Motor neuron (in vitro differentiated cells): ENCODE measurements around the gene DRD4. TPM values are rescaled to one million over a fixed set of nuclear protein-coding genes. Genes with fewer than 3 reads are reported as not detected.

Experiments used
- ATAC-seq, 8 experiments: fragments of 200-7000 bp; cut with Tn5 transposase; replicated peaks in 6 of 8; 2 replicates each; pipeline ENCODE4 v1.8.0; 2021; ENCODE audit warnings: mild to moderate bottlenecking in 8 of 8, moderate library complexity in 8 of 8
- H3K27ac ChIP-seq, 2 donors: fragments of 250-450 bp; sonication (Bioruptor Pico); 2 replicates each; pipeline ENCODE4 v1.9.0; 2021; ENCODE audit warnings: antibody characterized with exemption in 2 of 2, mild to moderate bottlenecking in 2 of 2, moderate library complexity in 1 of 2
- H3K4me1 ChIP-seq, 2 donors: fragments of 250-450 bp; sonication (Bioruptor Pico); replicated peaks in 1 of 2; 2 replicates each; pipeline ENCODE4 v1.6.1; 2021; ENCODE audit warnings: antibody characterized with exemption in 2 of 2, mild to moderate bottlenecking in 2 of 2, moderate library complexity in 1 of 2
- H3K4me3 ChIP-seq, 5 donors: fragments of 250-450 bp; sonication (Bioruptor Pico); 2 replicates each; pipeline ENCODE4 v1.9.0; 2021; ENCODE audit warnings: antibody characterized with exemption in 5 of 5, mild to moderate bottlenecking in 5 of 5, moderate library complexity in 4 of 5
- WGBS, 10 experiments: fragments of 450-650 bp; shearing (Covaris generic); methylation state at CpG; one replicate each; pipeline ENCODE4 v1.0.0; 2022; 5-methylcytosine and 5-hydroxymethylcytosine counted together
- in situ Hi-C, 9 experiments: fragments of 400-800 bp; cut with MboI; loops; one replicate each; pipeline ENCODE4 v1.15.0; 2021; ENCODE audit warnings: low sequenced_read_pairs in 9 of 9, low pct_unique_long_range_greater_than_20kb in 2 of 9; ENCODE audit not compliant: unreplicated experiment in 9 of 9
- total RNA-seq, 8 experiments: library from RNA; unstranded; fragments of 300-600 nt; gene quantifications; 2 replicates each; pipeline versions ENCODE4 v1.2.3 to v1.2.4, GENCODE V29; 2022

DRD4 gene
- total RNA-seq, 8 experiments from 2014 or later, result 0.22 to 1.8 (median 0.93) TPM; not detected in 3

DNA sequence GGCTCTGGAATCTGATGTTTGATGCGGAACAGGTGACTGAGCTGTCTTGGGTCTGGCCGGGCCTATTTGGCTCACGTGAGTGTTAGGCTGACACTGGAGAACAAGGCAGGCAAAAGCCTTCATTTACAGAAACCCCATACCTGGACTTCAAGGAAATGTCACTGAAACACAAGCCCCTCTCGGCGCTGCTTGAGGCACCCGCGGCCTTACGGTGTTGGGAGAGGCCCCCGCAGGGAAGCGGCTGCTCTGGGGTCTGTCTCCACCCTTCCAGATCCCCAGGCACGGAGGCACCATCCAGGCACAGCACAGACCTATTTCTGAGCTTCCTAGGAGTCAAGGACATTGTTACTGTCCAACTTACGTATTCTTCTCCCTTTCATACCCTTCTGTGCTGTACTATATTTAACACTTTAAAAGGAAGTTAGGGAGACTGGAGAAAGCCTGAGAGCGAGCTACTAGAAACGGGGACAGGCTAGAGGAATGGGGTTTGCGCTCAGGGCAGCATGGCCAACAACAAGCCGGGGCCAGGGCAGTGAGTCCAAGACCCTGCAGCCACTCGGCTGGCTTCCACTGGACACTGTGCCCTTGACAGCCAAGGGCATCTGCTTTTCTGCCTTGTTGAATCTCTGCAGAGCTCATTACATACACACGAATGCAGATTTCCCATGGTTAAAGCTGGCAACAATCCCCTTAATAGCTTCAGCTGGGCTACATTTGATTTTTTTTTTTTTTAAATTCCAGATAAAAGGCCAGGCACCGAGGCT, 23.8 kb downstream of the DRD4 start:
- in situ Hi-C loops, result no loop called here
- Histone ChIP-seq H3K4me1 (no peaks in the 10 kb centered on the region), H3K27ac (no peak overlapping the region), H3K4me3 (no peak overlapping the region)
- ATAC-seq, result no peak
- WGBS, 10 experiments, result 89 to 100% (median 93%) methylated on average over 1 to 9 of the region's 19 CpGs; no CpG with 5 or more reads in 2 of the 10 experiments

DNA sequence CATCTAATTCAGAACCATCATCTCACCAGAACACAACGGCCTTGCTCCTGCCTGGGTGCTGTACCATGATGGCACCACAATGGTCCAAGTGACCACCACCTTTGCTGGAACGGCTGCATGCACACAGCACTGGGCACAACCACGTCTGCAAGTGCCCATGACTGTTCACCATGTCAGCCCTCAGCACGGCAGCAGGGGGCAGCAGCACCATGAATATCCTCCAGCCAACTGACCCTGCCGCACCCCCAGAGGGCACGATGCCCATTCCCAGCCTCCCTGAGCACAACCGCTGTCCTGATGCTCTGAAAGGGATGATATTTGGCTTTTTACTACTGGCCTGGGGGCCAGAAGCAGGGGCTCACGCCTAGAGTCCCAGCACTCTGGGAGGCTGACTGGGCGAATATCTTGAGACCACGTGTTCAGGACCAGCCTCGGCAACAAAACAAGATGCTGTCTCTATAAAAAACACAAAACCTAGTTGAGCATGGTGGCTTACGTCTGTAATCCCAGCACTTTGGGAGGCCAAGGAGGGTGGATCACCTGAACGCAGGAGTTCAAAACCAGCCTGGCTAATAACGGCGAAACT, 25.7 kb downstream of the DRD4 start:
- WGBS, 10 experiments, result 40 to 100% (median 87%) methylated on average over 1 to 8 of the region's 15 CpGs; no CpG with 5 or more reads in 6 of the 10 experiments
- H3K27ac ChIP-seq, result no peak overlapping the region
- in situ Hi-C loops, result no loop called here

DNA sequence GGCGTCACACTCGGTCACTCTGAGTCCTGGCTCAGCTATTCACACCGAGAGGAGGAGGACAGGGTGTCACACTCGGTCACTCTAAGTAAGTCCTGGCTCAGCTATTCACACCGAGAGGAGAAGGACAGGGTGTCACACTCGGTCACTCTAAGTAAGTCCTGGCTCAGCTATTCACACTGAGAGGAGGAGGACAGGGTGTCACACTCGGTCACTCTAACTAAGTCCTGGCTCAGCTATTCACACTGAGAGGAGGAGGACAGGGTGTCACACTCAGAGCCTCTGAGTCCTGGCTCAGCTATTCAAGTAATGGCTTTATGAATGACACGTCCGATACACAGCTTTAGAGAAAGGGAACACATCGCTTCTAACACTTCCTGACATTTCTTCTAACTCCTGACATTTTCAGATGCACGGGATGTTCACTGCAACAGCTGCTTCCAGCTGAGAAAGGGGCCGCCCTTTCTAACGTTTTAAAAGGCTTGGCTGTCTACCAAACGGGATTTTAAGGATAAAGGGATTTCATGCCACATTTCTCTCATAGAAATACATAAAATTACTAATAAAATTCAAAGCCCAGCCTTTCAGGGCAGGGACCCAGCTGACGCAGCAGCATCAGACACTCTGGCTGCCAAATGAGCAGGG, 28.1 kb downstream of the DRD4 start:
- peak in 1 of 8 experiments; percentile 43 for ATAC-seq
- Histone ChIP-seq H3K4me3 (no peak overlapping the region), H3K27ac (no peak overlapping the region), H3K4me1 (no peaks in the 10 kb centered on the region)
- WGBS, 10 experiments, result 76 to 100% (median 88%) methylated on average over 1 to 5 of the region's 15 CpGs; no CpG with 5 or more reads in 1 of the 10 experiments
- in situ Hi-C loops, result no loop called here

More for the DNA sequence above, 25.7 kb downstream of the DRD4 start:
- Histone ChIP-seq H3K4me3 (no peak overlapping the region), H3K4me1 (no peaks in the 10 kb centered on the region)
- ATAC-seq, result peak; percentile 35 to 91 (median 53)

DNA sequence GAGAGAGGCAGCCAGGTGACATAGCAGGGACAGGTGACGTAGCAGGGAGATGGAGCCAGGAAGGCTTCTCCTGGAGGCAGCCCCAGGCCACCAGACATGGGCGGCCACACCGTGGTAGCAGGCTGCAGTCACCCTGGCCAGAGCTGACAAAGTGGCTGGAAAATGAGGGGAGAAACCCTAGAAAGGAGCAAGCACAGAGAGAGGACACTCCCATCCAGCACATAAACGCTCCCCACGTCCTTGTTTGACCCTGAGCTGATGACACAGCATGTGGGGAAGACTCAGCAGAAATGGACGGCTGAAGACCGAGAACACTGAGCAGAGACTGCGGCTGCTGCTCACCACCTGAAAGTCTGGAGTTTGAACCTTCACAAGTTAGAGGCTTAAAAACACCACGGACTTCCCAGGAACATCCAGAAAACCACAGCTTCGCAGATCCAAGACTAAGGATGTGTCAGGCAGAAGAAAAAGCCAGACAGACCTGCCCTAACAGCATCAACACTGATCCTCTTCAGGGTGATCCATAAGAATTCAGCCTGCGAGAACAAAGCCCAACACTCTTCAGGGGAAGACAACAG, 28.7 kb downstream of the DRD4 start:
- in situ Hi-C loops, result no loop called here
- H3K4me3 ChIP-seq, result no peak overlapping the region
- ATAC-seq, result peak in 2 of 8 experiments; percentile 72 to 78
- no peak overlapping the region for H3K27ac ChIP-seq
- WGBS, 10 experiments, result 23 to 100% (median 64%) methylated on average over 1 to 7 of the region's 11 CpGs; no CpG with 5 or more reads in 4 of the 10 experiments
- no peaks in the 10 kb centered on the region for H3K4me1 ChIP-seq

DNA sequence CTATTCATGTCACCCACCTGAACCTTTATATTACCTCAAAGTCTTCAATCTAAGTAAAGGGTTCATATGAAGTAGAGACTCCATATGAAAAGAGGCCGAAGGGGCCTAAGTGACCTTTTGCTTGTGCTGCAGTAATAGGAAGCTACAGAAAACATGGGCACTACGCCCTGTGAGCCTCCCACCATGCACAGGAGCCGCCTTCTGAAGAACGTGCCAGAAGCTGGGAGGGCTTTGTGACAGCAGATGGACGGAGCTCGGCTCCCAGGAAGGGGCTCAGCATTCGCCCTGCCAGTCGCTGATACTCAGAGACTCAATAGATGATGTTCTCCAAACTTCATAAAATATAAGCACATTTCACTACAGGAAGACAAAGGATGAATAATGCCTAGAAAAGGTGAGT, 36.8 kb downstream of the DRD4 start:
- 60 to 100% (median 88%) methylated on average over 1 to 6 of the region's 8 CpGs; no CpG with 5 or more reads in 2 of the 10 experiments for WGBS, 10 experiments
- Histone ChIP-seq H3K4me1 (no peaks in the 10 kb centered on the region), H3K4me3 (no peak overlapping the region), H3K27ac (no peak overlapping the region)
- no peak for ATAC-seq
- in situ Hi-C loops, result no loop called here

DNA sequence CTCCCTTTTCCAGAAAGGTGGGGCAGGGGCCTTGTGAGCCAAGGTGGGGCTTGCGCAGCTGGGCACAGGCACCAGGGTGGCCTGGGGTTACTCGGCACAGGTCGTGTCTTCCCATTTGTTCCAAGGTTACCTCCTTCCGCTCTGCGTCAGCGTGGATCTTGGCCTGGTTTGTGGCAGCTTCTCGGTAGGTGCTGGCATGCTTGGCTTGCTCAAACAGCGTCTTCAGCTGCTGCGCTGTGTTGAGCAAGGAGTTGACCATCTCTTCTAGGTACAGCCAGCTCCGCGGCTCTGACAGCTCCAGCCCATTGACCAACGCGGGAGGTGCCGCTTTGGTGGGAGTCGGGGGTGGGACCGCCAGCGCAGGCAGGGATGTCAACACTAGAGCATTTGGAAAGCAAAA, 37.3 kb downstream of the DRD4 start:
- no peak overlapping the region for H3K4me3 ChIP-seq
- in situ Hi-C loops, result no loop called here
- H3K27ac ChIP-seq, result no peak overlapping the region
- WGBS, 10 experiments, result 92 to 100% (median 100%) methylated on average over 1 to 16 of the region's 17 CpGs; no CpG with 5 or more reads in 2 of the 10 experiments
- ATAC-seq, result no peak
- H3K4me1 ChIP-seq, result no peaks in the 10 kb centered on the region

DNA sequence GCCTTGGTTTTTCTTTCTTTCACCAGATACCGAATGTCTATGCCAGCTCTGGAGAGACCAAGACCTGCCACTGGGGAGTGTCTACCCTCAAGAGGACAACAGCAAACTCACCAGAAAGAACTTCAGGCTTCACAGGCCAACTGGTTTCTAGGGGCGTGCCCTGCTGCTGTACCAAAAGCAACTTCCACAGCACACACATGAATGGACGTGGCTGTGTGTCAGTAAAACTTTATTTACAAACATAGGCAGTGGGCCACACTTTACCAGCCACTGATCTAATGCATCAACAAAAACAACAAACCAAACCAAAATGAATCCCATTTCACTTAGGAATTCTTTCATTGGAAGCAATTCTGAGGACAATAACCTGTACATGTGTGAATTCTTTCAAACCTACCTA, 41.2 kb downstream of the DRD4 start:
- Histone ChIP-seq H3K4me1 (no peaks in the 10 kb centered on the region), H3K4me3 (no peak overlapping the region), H3K27ac (no peak overlapping the region)
- 80 to 100% (median 100%) methylated on average over 1 to 3 of the region's 3 CpGs; no CpG with 5 or more reads in 4 of the 10 experiments for WGBS, 10 experiments
- in situ Hi-C loops, result no loop called here
- no peak for ATAC-seq

DNA sequence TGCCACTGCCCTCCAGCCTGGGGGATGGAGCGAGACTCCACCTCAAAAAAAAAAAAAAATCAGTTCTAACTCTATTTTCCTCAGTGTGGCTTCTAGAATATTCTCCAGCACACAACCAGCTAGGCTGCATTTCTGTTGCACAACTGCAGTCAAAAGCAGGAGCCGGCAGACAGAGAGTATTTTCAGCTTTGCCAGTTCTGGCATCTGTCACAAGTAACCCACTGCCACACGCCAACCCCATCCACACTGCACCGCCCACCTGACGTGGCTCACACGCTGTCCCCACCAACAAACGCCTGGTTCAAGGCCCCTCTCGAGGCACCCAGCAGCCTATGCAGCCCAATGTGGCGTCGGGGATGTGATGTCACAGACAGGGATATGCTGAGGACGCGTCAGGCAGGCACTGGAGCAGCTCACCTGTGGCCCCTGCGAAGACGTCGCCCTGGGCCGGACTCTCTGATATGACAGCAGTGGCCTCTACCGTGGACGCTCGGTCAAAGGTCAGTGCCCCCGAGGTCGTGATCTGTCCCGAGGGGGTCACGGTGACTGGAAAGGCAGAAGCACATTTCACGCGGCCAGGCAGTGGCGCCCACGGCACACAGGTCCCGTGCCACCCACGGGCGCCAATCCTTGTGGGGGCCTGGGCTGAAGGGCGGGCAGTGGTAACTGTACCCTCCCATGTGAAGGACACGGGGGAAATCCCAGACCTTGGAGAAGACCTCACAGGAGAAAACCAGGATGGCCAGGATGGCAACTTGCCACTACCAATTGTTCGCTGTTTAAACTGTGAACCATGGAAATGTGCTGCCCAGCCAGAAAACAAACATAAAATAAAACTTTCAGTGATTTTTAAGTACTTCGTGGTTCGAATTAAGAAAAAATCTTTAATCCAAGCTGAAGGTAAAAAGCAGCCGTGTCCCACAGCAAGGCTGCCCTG, 42.5 kb downstream of the DRD4 start:
- no peak overlapping the region for H3K27ac ChIP-seq
- H3K4me3 ChIP-seq, result no peak overlapping the region
- no peak for ATAC-seq
- H3K4me1 ChIP-seq, result no peaks in the 10 kb centered on the region
- WGBS, 10 experiments, result 88 to 100% (median 99%) methylated on average over 1 to 13 of the region's 36 CpGs; no CpG with 5 or more reads in 2 of the 10 experiments
- in situ Hi-C loops, result no loop called here

DNA sequence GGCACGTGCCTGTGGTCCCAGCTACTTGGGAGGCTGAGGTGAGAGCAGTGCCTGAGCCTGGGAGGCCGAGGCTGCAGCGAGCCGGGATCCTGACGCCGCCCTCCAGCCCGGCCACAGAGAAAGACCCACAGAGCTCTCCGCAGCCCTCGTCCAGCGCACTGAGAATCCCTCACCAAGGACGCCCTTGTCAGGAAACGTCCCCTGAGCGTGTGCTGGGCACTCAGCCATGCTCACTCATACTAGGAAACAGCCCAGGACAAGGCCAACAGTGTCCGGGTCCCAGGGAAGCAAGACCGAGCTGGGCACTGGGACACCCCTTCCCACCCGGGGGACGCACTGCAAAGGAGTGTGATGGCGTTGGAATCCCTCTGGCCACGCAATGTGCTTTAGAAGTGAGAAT, 43.4 kb downstream of the DRD4 start:
- Histone ChIP-seq H3K27ac (no peak overlapping the region), H3K4me1 (no peaks in the 10 kb centered on the region), H3K4me3 (no peak overlapping the region)
- in situ Hi-C loops, result no loop called here
- WGBS, 10 experiments, result 50 to 89% (median 81%) methylated on average over 1 to 6 of the region's 19 CpGs; no CpG with 5 or more reads in 5 of the 10 experiments
- ATAC-seq, result no peak

DNA sequence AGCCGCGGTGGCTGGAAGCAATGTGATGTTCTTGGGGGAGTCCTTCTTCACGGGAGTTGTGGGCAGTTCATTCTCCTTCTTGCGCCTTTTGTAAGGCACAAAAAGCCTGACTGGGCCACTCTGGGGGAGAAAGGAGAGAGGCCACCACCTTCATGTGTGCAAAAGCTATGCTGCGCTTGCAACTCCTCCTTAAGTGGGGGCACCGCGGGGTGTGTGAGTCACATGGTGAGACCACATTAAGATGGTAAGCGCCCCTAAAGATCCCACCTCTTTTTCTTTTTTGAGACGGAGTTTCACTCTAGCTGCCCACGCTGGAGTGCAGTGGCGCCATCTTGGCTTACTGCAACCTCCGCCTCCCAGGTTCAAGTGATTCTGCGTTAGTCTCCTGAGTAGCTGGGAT, 43.9 kb downstream of the DRD4 start:
- ATAC-seq, result no peak
- WGBS, 10 experiments, result 60 to 100% (median 82%) methylated on average over 1 to 4 of the region's 13 CpGs; no CpG with 5 or more reads in 4 of the 10 experiments
- in situ Hi-C loops, result no loop called here
- H3K4me1 ChIP-seq, result no peaks in the 10 kb centered on the region
- no peak overlapping the region for H3K27ac ChIP-seq
- no peak overlapping the region for H3K4me3 ChIP-seq

DNA sequence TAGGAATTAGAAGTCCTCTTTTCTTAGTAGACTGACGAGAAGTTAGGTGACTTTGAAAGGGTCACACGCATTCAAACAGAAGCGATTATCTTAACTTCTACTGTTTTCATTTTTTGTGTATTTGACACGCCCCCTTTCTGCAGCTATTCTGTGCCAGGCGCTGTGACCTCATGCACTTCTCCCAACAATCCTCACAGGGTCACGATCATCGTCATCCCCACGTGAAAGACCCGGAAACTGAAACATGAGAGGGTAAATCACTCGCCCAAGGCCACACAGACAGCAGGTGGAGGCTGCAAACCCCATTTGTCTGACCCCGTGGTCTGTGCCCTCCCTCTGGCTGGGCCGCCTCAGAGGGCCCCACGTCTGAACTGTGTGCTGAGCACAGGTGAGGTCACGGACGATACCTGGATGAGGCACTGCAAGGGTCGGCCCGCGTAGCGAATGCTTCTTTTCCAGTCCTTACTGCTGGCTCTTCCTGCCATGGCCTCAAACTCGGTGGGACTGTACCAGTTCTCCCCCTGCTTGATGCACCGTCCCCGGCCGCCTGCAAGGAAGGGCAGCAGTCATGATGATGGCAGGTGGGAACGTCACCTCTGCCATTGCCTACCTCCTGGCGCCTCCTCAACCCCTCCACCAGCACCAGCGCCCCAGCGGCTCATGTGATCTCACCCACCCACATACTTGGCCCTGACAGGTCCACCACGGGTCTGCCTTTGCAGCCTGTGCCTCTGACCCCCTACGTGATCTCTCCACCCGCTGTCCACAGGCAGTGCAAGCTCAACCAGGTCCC, 49.6 kb downstream of the DRD4 start:
- 84 to 100% (median 94%) methylated on average over 1 to 12 of the region's 30 CpGs for WGBS, 10 experiments
- in situ Hi-C loops, result no loop called here
- no peak for ATAC-seq

DNA sequence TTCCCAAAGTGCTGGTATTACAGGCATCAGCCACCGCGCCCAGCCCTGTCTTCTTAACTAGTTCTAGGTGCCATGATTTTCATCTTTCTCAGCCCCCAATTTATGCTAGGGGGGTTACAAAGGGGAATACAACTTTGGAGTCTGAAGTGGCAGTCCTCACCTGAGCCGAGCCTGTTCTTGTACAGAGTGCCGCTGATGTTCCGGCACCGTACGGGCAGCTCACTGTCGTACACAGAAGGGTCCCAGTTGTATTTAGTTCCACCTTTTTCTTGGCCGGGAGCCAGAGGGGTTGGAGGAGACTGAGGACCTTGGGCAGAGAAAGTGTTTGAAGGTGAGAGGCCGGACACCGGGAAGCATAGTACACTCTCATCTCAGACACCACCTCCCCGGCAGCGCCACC, 50.7 kb downstream of the DRD4 start:
- ATAC-seq, result no peak
- 78 to 100% (median 92%) methylated on average over 4 to 11 of the region's 13 CpGs; no CpG with 5 or more reads in 4 of the 10 experiments for WGBS, 10 experiments
- Histone ChIP-seq H3K4me3 (no peak overlapping the region), H3K4me1 (peaks cover under 1% of the 10 kb centered on the region in 2 donors), H3K27ac (no peak overlapping the region)
- in situ Hi-C loops, result no loop called here

More for the DNA sequence above, 49.6 kb downstream of the DRD4 start:
- Histone ChIP-seq H3K4me3 (no peak overlapping the region), H3K4me1 (no peaks in the 10 kb centered on the region), H3K27ac (no peak overlapping the region)
